ENCODE measurements around the gene NTN1.
A peak's percentile ranks its signal among the peaks of the same experiment; 100 is the strongest.
"Not testable (repeated sequence)": the region's sequence is repeated elsewhere in the genome, so short reads cannot be mapped to it uniquely, and the experiment has no call there.

NTN1 gene

DNA sequence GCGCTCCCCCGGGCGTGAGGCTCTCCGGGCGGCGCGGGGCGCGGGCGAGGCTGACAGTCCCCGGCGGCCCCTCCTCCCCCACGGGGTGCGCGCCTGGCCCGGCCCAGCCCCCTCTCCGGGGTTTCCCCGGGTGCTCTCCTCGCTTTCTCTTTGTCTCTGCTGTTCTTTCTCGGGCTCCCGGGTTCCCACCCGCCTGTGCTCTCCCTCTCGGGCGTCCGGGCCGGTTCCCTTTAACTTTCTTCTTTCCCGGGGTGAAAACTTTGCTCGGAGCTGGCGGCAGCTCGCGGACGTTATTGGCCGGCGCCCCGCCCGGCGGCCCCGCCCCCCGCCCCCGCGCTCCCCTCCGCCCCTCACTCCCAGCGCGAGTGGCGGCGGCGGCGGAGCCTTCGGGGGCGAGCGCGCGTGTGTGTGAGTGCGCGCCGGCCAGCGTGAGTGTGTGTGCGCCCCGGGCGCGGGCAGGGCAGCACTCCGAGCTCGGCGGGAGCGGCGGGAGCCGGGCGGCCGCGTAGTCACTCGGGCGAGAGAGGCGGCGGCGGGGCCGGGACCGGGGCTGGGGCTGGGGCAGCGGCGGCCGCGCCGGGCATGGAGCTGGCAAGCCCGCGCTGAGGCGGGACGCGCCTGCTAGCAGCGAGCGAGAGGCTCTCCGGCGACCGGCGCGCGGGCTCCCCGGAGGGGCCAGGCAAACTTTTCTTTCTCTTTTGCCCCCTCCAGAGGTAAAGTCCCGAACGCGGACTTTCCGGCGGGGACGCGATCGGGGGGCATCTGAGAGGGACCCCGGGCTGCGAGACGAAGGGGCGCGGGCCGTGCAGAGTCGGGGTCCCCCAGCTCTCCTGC lies at the start of gene NTN1:
Gene NTN1, plus strand, starts transcription at position 353 of the 834 bp plus-strand sequence. CDS start 864 bp downstream, outside the sequence.
- Mint-ChIP-seq H3K27ac (peak within 1 kb of the TSS; percentile 28 to 77), H3K4me1 (peaks cover 9% of the 10 kb centered on the region), H3K9me3 (no peaks in the 10 kb centered on the region), H3K27me3 (peaks cover 64% of the 10 kb centered on the region), H3K4me3 (peak within 1 kb of the TSS; percentile 83 to 84)
- DNase-seq (peak; percentile 63 to 71), ATAC-seq (peak; percentile 87)

DNA sequence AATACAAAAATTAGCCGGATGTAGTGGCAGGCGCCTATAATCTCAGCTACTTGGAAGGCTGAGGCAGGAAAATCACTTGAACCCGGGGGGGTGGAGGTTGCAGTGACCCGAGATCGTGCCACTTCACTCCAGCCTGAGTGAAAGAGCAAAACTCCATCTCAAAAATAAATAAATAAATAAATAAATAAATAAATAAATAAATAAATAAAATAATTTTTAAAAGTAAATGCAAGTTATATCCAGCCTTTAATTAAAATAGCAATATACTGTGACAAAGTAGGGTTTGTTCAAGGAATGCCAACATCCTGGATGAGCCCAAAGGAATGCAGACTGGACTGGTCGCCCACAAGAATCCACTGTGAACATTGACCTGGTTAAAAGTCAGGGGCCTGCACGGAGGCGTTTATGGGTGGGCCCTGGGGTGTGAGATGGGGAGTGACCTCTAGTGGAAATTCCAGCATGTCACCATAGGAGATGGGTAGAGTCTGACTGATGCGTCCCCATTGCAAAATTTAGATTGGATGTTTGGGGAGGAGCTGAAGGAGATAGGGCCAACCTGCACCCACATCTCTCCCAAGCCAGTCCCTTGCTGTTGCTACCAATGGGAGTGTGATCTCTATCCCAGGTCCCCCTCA lies 46.1 kb upstream of the NTN1 start:
- Mint-ChIP-seq H3K4me1 (peaks cover 11% of the 10 kb centered on the region), H3K27me3 (no peaks in the 10 kb centered on the region), H3K4me3 (no peak overlapping the region), H3K27ac (no peak overlapping the region), H3K9me3 (peaks cover 7 to 17% of the 10 kb centered on the region in 2 donors)
- no peak for DNase-seq
- no peak for ATAC-seq

DNA sequence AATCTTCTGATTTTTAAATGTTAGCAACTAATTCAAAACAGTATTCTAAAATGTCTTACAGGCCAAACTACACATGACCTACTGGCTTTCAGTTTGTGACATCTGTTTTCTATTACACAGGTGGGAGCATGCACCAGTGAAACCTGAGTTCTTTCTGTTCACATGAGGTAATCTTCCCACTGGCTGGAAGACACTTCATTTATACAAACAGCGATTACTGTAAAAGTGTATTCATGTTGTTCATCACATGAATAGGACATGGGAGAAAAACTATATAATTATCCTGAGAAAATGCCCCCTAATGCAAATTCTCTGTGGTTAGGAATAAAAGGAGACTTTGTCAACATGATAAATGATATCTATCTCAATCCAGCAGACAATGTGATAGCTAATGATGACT lies 44.7 kb upstream of the NTN1 start:
- peaks cover 0 to 8% of the 10 kb centered on the region in 2 donors for H3K9me3 Mint-ChIP-seq
- no peaks in the 10 kb centered on the region for H3K27me3 Mint-ChIP-seq
- ATAC-seq (no peak), DNase-seq (no peak)
- H3K27ac Mint-ChIP-seq: no peak overlapping the region
- peaks cover 11% of the 10 kb centered on the region for H3K4me1 Mint-ChIP-seq
- no peak overlapping the region for H3K4me3 Mint-ChIP-seq

DNA sequence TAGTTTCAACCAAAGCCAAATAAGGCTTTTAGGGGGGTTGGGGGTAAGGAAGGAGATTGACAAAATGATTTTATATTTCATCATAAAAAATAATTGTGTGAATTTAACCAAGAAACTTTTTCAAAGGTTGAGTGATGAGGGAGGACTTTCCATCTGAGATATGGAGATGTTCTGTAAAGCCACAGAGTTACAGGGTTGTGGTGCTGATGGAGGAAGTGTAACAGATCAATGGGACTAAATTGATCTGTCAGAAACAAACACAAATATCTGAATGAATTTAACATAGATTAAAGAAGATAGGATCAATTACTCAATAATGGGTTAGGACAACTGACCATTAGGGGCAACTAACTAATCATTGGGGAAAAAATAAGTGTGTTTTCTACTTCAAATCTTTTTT lies 41.6 kb upstream of the NTN1 start:
- Mint-ChIP-seq H3K9me3 (no peaks in the 10 kb centered on the region), H3K27ac (no peak overlapping the region), H3K27me3 (no peaks in the 10 kb centered on the region), H3K4me1 (peaks cover 11% of the 10 kb centered on the region), H3K4me3 (no peak overlapping the region)
- DNase-seq (no peak), ATAC-seq (no peak)

DNA sequence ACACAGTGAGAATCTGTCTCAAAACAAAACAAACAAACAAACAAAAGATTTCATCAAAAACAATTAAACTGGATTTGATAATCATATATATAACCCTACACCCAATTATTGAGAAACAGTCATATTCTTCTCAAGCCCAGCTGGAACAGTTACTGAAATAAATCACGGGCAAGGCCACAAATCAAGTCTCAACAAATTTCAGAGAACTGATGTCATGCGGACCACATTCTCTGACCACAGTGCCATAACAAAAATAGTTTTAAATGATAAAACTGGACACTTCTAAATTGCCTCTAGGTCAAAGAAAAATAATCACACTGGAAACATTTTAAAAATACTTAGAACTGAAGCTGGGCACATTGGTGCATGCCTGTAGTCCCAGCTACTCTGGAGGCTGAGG lies 39.9 kb upstream of the NTN1 start:
- H3K9me3 Mint-ChIP-seq: peaks cover 12% of the 10 kb centered on the region in 2 donors
- H3K27me3 Mint-ChIP-seq: no peaks in the 10 kb centered on the region
- no peak overlapping the region for H3K4me3 Mint-ChIP-seq
- no peak overlapping the region for H3K27ac Mint-ChIP-seq
- ATAC-seq: no peak
- peaks cover 25% of the 10 kb centered on the region for H3K4me1 Mint-ChIP-seq
- DNase-seq: no peak

DNA sequence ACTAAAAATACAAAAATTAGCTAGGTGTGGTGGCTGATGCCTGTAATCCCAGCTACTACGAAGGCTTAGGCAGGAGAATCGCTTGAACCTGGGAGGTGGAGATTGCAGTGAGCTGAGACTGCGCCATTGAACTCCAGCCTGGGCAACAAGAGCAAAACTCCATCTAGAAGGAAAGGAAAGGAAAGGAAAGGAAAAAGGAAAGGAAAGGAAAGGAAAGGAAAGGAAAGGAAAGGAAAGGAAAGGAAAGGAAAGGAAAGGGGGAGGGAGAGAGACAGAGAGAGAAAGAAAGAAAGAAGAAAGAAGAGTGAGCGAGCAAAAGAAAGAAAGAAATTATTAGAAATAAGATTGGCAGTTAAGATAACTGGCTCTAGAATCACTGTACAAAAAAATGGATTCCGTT lies 37.1 kb upstream of the NTN1 start:
- Mint-ChIP-seq H3K4me1 (peaks cover 23% of the 10 kb centered on the region), H3K9me3 (peaks cover 19 to 21% of the 10 kb centered on the region in 2 donors)
- DNase-seq, H3K27ac Mint-ChIP-seq, H3K4me3 Mint-ChIP-seq, H3K27me3 Mint-ChIP-seq, ATAC-seq: not testable (repeated sequence)

DNA sequence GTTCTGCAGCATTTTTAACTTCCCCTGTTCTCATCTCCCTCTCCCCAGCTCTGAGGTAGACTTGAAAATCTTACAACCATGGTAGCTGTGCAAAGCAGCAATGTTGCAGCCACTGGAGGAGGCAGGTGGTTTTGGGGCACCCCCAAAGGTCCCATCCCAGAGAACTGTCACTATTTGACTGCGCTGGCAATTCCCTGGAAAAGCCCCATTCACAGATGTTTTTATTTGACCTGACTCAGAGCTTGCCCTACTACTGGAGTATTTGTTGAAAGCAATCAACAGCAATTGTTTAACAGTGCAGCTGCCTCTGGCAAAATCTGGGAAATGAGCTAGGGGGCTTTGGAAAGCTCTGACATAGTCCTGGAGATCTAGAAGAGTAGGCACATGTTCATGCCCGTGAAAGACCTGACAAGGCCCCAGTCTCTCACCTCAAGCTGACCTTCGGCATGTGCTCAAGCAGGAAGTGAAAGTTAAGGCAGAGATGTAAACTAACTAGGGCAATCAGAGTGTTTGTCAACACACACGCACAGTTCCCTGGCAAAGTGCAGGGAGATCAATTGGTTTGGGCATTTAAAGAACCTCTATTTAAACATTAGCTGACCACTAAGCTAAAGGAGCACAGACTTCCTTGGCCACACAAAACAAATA lies 36.1 kb upstream of the NTN1 start:
- peak in 1 of 2 donors; percentile 58 for DNase-seq

DNA sequence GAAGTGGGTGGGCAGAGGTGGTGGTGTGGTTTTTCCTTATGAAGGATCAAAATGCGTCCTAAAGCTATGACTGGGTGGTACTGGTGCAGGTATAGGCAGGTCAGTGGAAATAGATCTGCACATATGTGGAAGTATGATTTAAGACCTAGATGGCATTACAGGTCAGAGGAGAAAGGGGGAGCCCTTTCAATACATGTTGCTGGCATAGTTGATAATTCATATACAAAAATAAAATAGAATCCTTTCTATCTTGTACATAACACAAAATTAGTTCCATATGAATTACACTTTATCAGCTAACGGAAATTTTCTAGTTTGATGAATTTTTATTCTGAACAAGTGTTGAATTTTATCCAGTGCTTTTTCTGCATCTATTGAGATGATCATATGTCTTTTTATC lies 35.0 kb upstream of the NTN1 start:
- DNase-seq (no peak), ATAC-seq (no peak)
- peaks cover 16% of the 10 kb centered on the region for H3K4me1 Mint-ChIP-seq
- no peak overlapping the region for H3K4me3 Mint-ChIP-seq
- H3K27ac Mint-ChIP-seq: no peak overlapping the region
- no peaks in the 10 kb centered on the region for H3K27me3 Mint-ChIP-seq
- H3K9me3 Mint-ChIP-seq: peaks cover 19 to 21% of the 10 kb centered on the region in 2 donors

More for the DNA sequence above, 36.1 kb upstream of the NTN1 start:
- ATAC-seq: peak; percentile 84
- Mint-ChIP-seq H3K27ac (no peak overlapping the region), H3K4me3 (no peak overlapping the region), H3K27me3 (no peaks in the 10 kb centered on the region), H3K4me1 (peaks cover 14% of the 10 kb centered on the region), H3K9me3 (peaks cover 19 to 21% of the 10 kb centered on the region in 2 donors)

DNA sequence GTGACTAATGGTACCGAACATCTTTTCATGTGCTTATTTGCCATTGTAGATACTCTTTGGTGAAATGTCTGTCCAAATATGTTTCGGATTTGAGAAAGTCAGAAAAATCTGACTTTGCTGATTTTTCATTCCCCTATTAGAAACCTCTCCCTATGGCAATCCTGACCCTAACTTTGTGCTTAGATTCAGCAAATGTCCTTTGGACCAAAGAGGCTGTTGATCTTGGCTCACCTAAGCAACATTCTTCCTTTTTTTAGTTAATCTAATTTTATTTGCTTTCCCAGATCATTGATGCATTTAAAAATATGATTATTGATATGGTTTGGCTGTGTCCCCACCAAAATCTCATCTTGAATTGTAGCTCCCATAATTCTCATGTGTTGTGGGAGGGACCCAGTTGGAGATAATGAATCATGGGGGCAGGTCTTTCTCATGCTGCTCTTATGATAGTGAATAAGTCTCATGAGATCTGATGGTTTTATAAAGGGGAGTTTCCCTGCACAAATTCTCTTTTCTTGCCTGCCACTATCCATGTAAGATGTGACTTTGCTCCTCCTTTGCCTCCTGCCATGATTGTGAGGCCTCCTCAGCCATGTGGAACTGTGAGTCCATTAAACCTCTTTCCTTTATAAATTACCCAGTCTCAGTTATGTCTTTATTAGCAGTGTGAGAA lies 32.9 kb upstream of the NTN1 start:
- not testable (repeated sequence) for H3K4me3 Mint-ChIP-seq, H3K27ac Mint-ChIP-seq, DNase-seq, ATAC-seq, H3K27me3 Mint-ChIP-seq
- H3K9me3 Mint-ChIP-seq: peaks cover 19 to 21% of the 10 kb centered on the region in 2 donors
- H3K4me1 Mint-ChIP-seq: peaks cover 28% of the 10 kb centered on the region

DNA sequence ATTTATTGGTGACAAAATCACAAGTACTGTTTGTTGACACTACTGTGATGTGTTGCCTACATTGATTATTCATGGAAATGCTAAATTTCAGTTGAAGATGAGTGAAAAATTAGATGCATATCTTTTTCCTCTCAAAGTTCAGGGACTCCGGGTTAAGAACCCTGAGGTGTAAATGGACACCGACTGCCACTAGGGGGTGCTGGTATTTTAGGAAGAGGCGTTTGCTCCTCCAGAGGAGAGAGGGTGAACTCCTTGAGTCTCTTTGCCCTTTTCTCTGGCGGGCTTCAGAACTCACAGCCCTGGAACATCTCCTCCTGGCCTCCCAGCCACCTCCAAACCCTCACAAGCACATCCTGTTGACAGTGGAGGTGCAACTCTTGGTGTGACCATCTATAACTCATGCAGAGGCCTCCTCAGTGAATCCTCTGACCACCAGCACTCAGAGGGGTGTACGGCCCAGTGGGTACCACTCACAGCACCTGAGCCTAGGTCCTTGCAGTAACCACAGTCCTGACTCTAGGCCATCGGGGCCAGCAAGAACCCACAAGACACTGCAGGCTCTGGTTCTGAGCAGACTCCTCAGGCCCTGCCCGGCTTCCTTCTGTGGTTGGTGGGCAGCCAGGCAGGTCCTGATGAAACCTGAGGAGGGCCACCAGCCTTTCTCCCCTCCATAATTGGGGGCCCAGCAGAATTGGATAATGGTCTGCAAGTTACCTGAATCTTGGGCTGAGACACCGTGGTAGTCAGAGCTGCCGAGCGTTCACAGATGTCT lies 29.6 kb upstream of the NTN1 start:
- no peak overlapping the region for H3K4me3 Mint-ChIP-seq
- peaks cover 7 to 10% of the 10 kb centered on the region in 2 donors for H3K9me3 Mint-ChIP-seq
- peaks cover 30% of the 10 kb centered on the region for H3K4me1 Mint-ChIP-seq
- peak; percentile 61 for ATAC-seq
- DNase-seq: peak; percentile 57 to 65
- H3K27ac Mint-ChIP-seq: no peak overlapping the region
- H3K27me3 Mint-ChIP-seq: peaks cover 7% of the 10 kb centered on the region

DNA sequence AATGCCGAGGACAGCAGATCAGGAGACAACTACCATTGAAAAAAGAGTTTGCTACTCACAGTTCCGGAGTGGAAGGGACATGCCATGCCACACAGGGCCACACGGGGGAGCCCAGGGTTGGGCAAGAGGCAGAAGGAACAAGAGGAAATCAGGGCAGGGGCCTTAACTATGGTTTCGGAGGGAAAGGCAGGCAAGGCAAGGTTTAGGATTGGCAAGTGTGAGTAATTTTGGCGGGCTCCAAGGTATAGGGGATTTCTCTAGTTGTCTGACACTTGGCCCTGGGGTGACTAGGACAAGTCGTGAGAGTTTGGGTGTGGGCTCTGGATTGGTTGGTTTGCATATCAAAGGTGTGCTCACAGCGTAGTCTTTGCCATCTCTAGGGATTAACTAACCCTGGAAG lies 27.0 kb upstream of the NTN1 start:
- DNase-seq (peak; percentile 67 to 82), ATAC-seq (peak; percentile 91)
- H3K9me3 Mint-ChIP-seq: no peaks in the 10 kb centered on the region
- H3K4me3 Mint-ChIP-seq: no peak overlapping the region
- peaks cover 30% of the 10 kb centered on the region for H3K4me1 Mint-ChIP-seq
- peak overlapping the region in 1 of 2 donors; percentile 71 for H3K27ac Mint-ChIP-seq
- H3K27me3 Mint-ChIP-seq: peaks cover 7% of the 10 kb centered on the region

DNA sequence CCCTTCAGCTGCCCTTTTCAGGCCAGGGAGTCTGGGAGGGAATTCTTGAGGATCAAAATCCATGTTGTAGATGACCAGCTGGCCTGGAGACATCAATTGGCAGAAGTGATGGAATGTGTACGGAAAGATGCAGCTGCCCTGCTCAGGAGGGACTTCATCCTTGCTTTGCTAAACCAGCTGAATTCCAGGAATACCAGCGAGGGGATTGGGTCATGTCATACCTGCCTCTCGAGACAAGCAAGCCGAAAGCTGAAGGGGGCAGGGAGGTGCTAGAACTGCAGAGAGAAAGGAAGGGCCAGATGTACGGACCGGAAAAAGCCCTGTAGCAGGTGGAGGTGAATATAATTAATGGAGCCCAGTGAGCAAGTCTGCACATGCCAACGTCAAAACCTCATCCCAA lies 25.6 kb upstream of the NTN1 start:
- H3K4me3 Mint-ChIP-seq: no peak overlapping the region
- peak overlapping the region in 1 of 2 donors; percentile 8 for H3K27ac Mint-ChIP-seq
- no peaks in the 10 kb centered on the region for H3K9me3 Mint-ChIP-seq
- H3K27me3 Mint-ChIP-seq: peaks cover 21% of the 10 kb centered on the region
- ATAC-seq (no peak), DNase-seq (no peak)
- peaks cover 30% of the 10 kb centered on the region for H3K4me1 Mint-ChIP-seq

DNA sequence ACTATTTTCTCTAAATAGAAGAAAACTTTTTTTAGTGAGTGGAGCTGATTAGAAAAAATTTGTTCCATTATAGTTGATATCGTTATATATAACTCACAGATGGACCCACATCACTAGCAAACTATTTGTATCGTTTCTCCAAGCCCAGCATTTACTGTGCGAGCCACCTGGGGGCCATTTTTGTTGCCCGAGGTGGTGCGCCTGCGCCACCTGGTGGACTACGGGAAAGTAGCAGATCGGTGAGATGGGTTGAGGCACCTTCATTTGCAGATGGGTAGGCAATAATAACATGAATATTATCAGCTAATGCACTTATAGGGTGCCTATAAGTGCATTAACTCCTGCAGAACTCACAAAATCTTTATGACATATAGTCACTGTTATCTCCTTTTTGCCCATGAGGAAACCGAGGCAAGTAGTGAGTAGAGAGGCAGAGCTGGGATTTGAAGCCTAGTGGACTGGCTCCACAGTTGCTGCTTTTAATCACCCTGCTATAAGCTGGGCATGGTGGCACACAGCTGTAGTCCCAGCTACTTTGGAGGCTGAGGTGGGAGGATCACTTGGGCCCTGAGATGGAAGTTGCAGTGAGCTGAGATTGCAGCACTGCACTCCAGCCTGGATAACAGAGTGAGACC lies 23.2 kb upstream of the NTN1 start:
- no peak overlapping the region for H3K27ac Mint-ChIP-seq
- no peaks in the 10 kb centered on the region for H3K9me3 Mint-ChIP-seq
- H3K4me1 Mint-ChIP-seq: peaks cover 32% of the 10 kb centered on the region
- DNase-seq: peak; percentile 77 to 80
- peaks cover 38% of the 10 kb centered on the region for H3K27me3 Mint-ChIP-seq
- no peak overlapping the region for H3K4me3 Mint-ChIP-seq
- peak; percentile 57 for ATAC-seq

DNA sequence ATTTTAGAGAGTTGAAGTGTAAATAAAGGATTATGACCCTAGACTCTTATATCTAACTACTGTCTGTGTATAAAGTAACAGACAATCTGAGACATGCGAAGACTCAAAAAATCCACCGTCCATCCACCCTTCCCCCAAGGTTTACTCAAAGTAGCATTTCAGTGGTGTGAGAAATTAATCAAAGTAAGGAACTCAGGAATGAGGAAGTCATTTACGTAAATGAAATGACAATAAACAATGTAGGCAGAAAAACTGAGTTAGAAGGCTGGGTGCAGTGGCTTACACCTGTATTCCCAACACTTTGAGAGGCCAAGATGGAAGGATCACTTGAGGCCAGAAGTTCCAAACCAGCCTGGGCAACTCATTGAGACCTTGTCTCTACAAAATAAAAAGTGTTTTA lies 19.8 kb upstream of the NTN1 start:
- ATAC-seq (no peak), DNase-seq (no peak)
- peaks cover 33% of the 10 kb centered on the region for H3K4me1 Mint-ChIP-seq
- H3K27ac Mint-ChIP-seq: no peak overlapping the region
- H3K4me3 Mint-ChIP-seq: no peak overlapping the region
- peaks cover 0 to 10% of the 10 kb centered on the region in 2 donors for H3K9me3 Mint-ChIP-seq
- H3K27me3 Mint-ChIP-seq: peaks cover 69% of the 10 kb centered on the region
